HG02642 (cell line): ENCODE data around the gene MUCL3.
"Not testable (repeated sequence)": the region's sequence is repeated elsewhere in the genome, so short reads cannot be mapped to it uniquely, and the experiment has no call there.

Source experiments
- ATAC-seq: cut with Tn5 transposase; IDR thresholded peaks from one replicate; pipeline ENCODE4 v1.9.1; 2021; ENCODE audit warnings: mild to moderate bottlenecking; ENCODE audit not compliant: unreplicated experiment, poor library complexity

The MUCL3 gene

GRCh38 chr6:30970946-30971345, 30.2 kb downstream of the MUCL3 start:
- no peak for ATAC-seq

GRCh38 chr6:30972816-30973215, 32.0 kb downstream of the MUCL3 start:
- no peak for ATAC-seq

GRCh38 chr6:30974490-30975252, 33.9 kb downstream of the MUCL3 start:
- ATAC-seq, result no peak

GRCh38 chr6:30979141-30979540, 38.4 kb downstream of the MUCL3 start:
- no peak for ATAC-seq

GRCh38 chr6:30979690-30980089, 38.9 kb downstream of the MUCL3 start:
- no peak for ATAC-seq

GRCh38 chr6:30981942-30982772, 41.4 kb downstream of the MUCL3 start:
- no peak for ATAC-seq

GRCh38 chr6:30983439-30983838, 42.7 kb downstream of the MUCL3 start, which contains the start of gene MUC21:
Gene MUC21, plus strand, starts transcription at chr6:30983718. Its CDS starts 241 bp downstream, at chr6:30983959.
- no peak for ATAC-seq

GRCh38 chr6:30985490-30985889, 44.7 kb downstream of the MUCL3 start:
- no peak for ATAC-seq

- no peak for ATAC-seq
Measured at GRCh38 chr6:30987304-30987703, 46.5 kb downstream of the MUCL3 start.

GRCh38 chr6:30988209-30988825, 47.5 kb downstream of the MUCL3 start:
- no peak for ATAC-seq

- no peak for ATAC-seq
Measured at GRCh38 chr6:30990422-30991086, 49.8 kb downstream of the MUCL3 start.

GRCh38 chr6:30991891-30992290, 51.1 kb downstream of the MUCL3 start:
- ATAC-seq, result no peak

GRCh38 chr6:30997301-30997700, 56.5 kb downstream of the MUCL3 start:
- ATAC-seq, result no peak

- no peak for ATAC-seq
Measured at GRCh38 chr6:30998785-30999184, 58.0 kb downstream of the MUCL3 start.

- ATAC-seq, result not testable (repeated sequence)
Measured at GRCh38 chr6:31000067-31000860, 59.5 kb downstream of the MUCL3 start.

GRCh38 chr6:31001281-31001888, 60.6 kb downstream of the MUCL3 start:
- no peak for ATAC-seq

GRCh38 chr6:31002471-31002870, 61.7 kb downstream of the MUCL3 start:
- ATAC-seq, result no peak
